ENCODE measurements around the gene TOR1AIP1.

- TF ChIP-seq CTCF (conservative IDR thresholded peaks at IDR 0.05; ENCODE audit: low read depth, low read length) = no peak
- no peak for TF ChIP-seq EZH2 (IDR thresholded peaks at IDR 0.05; ENCODE audit: low read length, unreplicated experiment)
- no peak for TF ChIP-seq EZH2phosphoT487 (IDR thresholded peaks at IDR 0.05; ENCODE audit: borderline replicate concordance, low read length)
Observed at GRCh38 chr1:179882253-179883039, at the start of gene TOR1AIP1.
